B cell (primary cell): ENCODE results near the gene RNF227.

Experiments used
- CTCF ChIP-seq: fragments of 200-600 bp; IDR thresholded peaks from one replicate; pipeline ENCODE4 v1.8.0; 2022; ENCODE audit warnings: antibody characterized with exemption, mild to moderate bottlenecking
- EZH2 ChIP-seq: IDR thresholded peaks from 2 replicates; pipeline ENCODE4 v1.6.1; 2012; ENCODE audit warnings: borderline replicate concordance, low read depth, mild to moderate bottlenecking, moderate library complexity, low read length; ENCODE audit not compliant: insufficient read depth, poor library complexity, severe bottlenecking

- TF ChIP-seq CTCF (no peak), EZH2 (no peak)
These were observed 27.2 kb upstream of the RNF227 start for GRCh38 chr17:7943291-7943690.
